HG03139 (cell line): Measurements from ENCODE around the gene CD300H.
"Not testable (repeated sequence)": the region's sequence is repeated elsewhere in the genome, so short reads cannot be mapped to it uniquely, and the experiment has no call there.

Source experiments
- ATAC-seq: cut with Tn5 transposase; IDR thresholded peaks from one replicate; pipeline ENCODE4 v1.9.1; 2021; ENCODE audit not compliant: unreplicated experiment

The CD300H gene

GRCh38 chr17:74585711-74586110, 18.4 kb upstream of the CD300H start:
- no peak for ATAC-seq

DNA sequence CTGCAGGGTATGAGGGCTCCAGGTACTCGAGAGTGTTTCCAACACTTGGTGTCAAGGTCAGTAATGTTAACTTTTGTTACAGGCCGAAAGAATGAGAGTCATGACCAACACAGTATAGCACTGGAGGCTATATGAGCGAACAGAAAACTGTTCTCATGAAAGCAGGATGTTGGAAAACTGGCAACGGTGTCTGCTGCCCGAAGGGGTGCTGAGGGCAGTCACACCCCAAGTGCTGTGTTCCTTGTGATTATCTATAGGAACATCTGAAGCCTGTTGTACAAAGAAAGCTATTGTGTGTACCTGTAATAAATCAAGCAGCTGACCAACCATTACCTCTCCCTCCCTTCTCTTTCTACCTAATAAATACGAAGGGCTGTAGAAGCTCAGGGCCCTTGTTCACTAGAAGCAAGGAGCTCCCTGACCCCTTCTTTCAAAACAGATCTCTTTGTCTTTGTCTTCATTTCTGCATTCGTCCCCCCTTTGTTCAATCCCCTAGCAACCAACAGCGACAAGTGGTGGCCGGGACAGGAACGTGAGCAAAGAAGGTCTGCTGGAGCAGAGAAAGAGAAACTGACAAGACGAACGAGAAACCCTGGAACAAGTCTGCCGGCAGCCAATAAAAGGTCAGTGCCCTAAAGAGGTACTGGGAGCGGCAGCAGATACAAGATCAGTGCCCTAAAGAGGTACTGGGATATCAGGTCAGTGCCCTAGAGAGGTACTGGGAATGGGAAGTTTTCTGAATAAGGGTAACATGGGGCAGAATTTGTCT, 17.2 kb upstream of the CD300H start:
- ATAC-seq = no peak

GRCh38 chr17:74582633-74583032, 15.3 kb upstream of the CD300H start:
- no peak for ATAC-seq

- ATAC-seq = no peak
Observed at GRCh38 chr17:74579900-74580299, 12.6 kb upstream of the CD300H start.

DNA sequence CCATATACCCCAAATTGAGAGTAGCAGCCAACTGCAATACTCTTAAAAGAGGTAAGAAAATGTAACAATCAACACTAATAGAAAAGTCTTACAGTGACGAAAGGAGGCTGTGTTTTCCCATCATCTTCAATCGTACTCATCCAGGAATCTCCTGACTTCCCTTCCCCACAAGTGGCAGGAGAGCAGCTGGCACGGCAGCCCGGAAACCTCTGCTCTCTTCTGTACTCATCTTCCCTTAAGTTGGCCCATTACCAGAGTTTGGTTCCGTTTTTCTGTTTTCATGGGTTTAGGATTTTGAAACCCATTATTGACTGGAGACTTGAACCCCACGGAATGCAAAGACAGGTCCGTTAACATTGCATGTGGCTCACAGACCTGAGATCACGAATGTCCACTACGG, 11.7 kb upstream of the CD300H start:
- no peak for ATAC-seq

GRCh38 chr17:74574489-74575142, 7.3 kb upstream of the CD300H start:
- ATAC-seq = no peak

DNA sequence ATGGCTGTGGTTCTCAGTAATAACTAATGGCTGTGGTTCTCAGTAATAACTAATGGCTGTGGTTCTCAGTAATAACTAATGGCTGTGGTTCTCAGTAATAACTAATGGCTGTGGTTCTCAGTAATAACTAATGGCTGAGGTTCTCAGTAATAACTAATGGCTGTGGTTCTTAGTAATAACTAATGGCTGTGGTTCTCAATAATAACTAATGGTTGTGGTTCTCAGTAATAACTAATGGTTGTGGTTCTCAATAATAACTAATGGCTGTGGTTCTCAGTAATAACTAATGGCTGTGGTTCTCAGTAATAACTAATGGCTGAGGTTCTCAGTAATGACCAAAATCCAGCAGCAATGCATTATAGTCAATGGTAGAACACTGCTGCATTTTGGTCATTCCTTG, 6.3 kb upstream of the CD300H start:
- ATAC-seq = not testable (repeated sequence)

GRCh38 chr17:74573169-74573568, 5.9 kb upstream of the CD300H start:
- ATAC-seq = no peak

GRCh38 chr17:74571621-74572270, 4.4 kb upstream of the CD300H start:
- no peak for ATAC-seq

DNA sequence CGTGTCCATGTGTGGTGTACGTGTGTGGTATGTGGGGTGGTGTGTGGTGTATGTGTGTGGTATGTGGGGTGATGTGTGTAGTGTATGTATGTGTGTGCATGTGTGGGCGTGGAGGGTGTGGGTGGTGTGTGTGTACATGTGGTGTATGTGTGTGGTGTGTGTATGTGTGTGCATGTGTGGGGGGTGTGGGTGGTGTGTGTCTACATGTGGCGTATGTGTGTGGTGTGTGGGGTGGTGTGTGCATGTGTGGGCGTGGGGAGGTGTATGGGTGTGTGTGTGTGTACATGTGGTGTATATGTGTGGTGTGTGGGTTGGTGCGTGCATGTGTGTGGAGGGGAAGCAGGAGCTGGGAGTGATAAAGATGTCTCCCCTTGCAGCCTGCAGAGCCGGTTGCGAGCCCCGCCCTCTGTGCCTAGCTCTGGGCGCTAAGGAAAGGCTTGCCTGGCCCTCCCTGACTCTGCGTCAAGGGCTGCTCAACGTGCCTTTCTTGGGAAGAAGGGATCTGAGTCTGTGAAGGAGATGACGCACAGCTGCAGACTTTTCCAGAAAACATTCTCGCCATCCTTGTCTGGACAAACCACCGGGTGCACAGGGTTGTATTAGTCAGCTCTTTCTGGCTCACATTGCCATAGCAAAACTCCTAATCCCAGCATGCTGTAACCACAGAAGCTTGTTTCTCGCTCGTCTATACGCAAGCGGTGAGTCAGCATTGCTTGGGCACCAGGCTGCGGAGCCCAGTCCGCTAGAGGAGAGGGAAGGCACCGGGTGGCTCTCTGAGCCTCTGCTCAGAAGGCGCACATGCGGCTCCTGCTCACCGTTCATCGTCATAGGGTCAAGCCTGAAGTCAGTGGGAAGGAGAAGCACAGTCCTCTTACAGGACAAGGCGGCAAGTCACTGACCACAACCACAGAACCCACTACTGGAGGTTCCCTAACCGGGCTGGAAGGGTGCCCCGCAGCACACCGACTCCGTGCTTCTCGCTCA, 2.0 kb upstream of the CD300H start:
- no peak for ATAC-seq

DNA sequence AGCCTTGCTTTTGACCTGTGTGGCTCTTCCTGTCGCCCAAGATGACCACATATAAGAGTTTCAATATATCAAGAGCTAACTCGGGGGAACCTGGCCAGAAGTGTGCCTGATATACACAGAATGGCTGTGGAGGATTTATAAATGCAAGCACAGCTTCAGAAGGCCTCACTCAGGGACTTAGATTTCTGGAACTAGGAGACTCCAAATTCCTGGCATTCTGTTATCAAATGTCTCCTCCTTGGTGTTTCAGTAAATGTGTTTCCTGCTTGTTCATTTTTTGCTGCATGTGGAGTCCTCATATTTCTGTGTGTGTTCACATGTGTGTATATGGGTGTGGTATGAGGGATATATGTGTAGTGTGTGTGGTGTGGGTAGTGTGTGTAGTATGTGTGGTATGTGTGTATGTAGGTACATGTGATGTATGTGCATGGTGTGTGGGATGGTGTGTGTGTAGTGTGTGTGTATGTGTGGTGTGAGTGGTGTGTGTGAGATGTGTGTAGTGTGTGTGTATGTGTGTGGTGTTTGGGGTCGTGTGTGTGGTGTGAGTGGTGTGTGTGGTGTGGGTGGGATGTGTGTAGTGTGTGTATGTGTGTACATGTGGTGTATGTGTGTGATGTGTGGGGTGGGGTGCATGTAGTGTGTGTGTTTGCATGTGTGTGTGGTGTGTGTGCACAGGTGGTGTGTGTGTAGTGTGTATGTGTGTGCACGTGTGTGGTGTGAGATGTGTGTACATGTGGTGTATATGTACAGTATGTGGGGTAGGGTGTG, 981 bp upstream of the CD300H start:
- ATAC-seq = no peak

- no peak for ATAC-seq
Observed at GRCh38 chr17:74566132-74566753, 1.1 kb downstream of the CD300H start.

DNA sequence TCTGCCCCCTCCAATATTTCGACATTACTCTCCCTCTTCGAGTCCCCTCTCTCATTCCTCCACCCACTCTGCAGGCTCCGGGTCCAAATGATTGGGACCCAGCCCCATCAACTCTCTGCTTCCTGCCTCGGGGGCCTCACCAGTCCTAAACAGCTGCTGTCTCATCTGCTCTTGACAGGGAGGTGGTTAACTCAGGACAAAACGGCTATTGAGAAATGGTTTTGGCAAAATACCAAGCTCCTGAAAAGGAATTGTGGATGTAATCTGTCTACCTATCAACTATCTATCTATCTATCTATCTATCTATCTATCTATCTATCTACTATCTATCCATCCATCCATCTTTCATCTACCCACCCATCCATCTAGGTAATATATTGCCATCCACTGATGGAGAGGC, 2.2 kb downstream of the CD300H start:
- no peak for ATAC-seq

- ATAC-seq = no peak
Observed at GRCh38 chr17:74563358-74563757, 4.0 kb downstream of the CD300H start.

DNA sequence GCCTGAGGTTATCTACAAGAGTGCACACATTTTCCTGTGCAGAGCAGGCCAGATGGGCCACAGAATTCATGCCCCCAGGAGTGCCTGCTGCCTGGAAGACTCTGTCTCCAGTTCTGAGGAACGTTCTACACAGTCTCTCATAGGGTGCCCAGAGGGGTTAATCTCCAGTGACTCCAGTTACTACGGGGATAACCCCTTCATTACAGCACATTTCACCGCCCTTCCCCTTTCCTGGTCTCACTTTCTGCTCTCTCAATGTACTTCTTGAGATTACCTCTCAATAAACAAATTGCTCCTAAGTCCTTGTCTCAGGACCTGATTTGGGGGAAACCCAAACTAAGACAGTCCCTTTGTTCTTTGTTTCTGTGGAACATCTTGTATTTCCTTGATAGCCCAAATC, 5.7 kb downstream of the CD300H start:
- no peak for ATAC-seq

GRCh38 chr17:74558882-74559519, 8.3 kb downstream of the CD300H start:
- no peak for ATAC-seq

DNA sequence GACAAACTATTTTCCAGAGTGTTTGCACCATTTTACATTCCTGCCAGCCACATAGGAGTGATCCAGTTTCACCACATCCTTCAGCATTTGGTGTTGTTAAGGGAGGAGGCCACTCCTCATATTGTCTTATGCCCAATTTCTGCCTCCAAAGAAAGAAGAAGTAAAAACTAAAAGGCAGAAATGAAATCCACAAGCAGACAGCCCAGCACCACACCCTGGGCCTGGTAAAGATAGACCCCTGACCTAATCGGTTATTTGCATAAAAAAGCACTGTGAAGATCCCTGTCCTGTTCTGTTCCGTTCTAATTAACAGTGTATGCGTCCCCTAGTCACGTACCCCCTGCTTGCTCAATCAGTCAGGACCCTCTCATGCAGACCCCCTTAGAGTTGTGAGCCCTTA, 8.9 kb downstream of the CD300H start:
- ATAC-seq = not testable (repeated sequence)

DNA sequence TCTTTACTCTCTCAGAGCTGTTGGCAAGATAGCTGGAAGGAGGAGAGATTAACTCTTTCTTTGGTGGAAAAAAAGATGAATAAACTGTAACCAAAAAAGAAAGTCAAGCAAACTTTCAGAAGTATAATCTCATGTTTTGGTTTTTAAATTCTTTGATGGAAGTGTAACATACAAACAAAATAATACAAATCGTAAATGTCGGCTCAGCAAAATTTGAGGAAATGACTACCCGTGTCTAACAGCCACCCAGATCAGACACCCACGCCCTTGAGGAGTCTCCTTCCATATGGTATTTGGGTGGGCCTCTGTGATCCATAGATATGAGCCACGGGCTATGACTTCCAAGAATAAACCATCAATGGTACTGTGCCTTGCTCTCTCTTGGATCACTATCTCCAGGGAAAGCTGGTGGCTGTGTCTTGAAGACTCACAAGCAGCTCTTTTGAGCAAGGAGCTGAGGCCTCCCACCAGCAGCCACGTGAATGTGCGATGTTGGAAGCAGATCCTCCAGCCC, 11.8 kb downstream of the CD300H start:
- ATAC-seq = no peak

DNA sequence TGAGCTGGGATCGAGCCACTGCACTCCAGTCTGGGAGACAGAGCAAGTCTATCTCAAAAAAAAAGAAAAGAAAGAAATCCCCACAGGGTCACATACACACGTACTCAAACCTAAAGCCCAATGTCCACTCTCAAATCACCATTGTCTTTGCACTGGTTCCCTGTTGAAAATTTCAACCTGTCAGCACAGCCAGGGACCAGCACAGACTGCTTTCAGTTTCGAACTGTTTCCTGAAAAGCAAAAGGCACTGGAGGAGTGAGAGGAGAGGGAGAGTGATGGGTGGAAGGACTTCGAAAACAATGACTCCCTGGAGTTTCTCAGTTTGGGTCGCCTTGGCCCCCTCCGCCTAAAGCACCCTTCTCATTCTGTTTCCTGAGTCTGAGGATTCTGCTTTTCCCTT, 12.4 kb downstream of the CD300H start:
- no peak for ATAC-seq
